Amygdala (tissue), 56 donors: ENCODE measurements around the gene C2orf74.
A peak's percentile ranks its signal among the peaks of the same experiment; 100 is the strongest.
"Not testable (repeated sequence)": the region's sequence is repeated elsewhere in the genome, so short reads cannot be mapped to it uniquely, and the experiment has no call there.

ENCODE experiments used
- DNase-seq, 56 donors: peaks; one replicate each; lab custom pipeline; 2025; lab: John Stamatoyannopoulos, UW

C2orf74 gene

GRCh38 chr2:61172671-61173070 is 10.7 kb downstream of the C2orf74 start:
- no peak for DNase-seq

GRCh38 chr2:61173116-61173515 is 11.1 kb downstream of the C2orf74 start:
- DNase-seq, result no peak

- DNase-seq, result no peak
These were observed 13.0 kb downstream of the C2orf74 start for GRCh38 chr2:61175036-61175435.

GRCh38 chr2:61176755-61177726 is 15.1 kb downstream of the C2orf74 start:
- peak; percentile 52 to 95 (median 86) for DNase-seq

GRCh38 chr2:61177727-61178549 is 15.9 kb downstream of the C2orf74 start:
- peak in 9 of 56 donors; percentile 36 to 68 (median 53) for DNase-seq

DNA sequence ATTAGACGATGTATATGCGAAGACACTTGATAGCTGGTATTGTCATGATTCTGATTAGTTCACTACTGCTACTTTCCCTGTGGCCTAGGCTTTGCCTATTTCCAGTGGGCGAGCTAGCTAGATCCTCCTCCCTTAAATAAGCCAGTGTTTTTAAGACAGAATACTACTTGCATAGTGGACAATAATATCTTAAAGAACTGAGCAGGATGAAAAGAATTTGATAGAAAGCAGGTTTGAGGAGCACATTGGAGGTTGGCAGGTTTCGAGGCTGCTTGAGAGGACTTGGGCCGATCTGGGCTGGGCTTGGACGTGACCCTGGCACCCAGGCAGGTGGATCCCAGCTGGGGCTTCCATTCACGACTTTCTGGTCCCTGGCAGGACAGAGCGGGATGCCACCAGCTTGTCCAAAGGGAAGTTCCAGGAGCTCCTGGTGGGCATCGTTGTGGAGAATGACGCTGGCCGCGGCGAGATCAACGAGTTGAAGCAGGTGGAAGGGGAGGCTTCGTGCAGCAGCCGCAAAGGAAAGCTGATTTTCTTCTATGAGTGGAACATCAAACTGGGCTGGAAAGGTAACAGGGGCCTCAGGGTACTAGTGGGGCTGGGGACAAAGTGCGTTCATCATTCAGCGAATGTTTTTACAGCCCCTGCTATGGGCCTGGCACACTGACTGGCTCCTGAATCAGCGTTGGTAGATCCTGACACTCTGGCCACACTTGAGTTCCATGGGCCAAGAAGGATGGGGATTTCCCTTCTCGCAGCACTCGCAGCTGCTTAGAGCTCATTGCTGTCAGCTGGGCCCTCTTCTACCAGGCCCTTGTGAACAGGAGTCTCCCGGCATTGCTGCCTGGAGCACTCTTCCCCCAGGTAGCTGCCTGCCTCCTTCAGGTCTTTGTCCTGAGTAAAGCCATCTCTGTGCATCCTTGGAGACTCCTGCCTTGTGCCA is 16.9 kb downstream of the C2orf74 start:
- no peak for DNase-seq

GRCh38 chr2:61179701-61180639 is 18.0 kb downstream of the C2orf74 start:
- peak in 35 of 56 donors; percentile 5 to 73 (median 34) for DNase-seq

- DNase-seq, result no peak
These were observed 18.7 kb downstream of the C2orf74 start for GRCh38 chr2:61180686-61181085.

DNA sequence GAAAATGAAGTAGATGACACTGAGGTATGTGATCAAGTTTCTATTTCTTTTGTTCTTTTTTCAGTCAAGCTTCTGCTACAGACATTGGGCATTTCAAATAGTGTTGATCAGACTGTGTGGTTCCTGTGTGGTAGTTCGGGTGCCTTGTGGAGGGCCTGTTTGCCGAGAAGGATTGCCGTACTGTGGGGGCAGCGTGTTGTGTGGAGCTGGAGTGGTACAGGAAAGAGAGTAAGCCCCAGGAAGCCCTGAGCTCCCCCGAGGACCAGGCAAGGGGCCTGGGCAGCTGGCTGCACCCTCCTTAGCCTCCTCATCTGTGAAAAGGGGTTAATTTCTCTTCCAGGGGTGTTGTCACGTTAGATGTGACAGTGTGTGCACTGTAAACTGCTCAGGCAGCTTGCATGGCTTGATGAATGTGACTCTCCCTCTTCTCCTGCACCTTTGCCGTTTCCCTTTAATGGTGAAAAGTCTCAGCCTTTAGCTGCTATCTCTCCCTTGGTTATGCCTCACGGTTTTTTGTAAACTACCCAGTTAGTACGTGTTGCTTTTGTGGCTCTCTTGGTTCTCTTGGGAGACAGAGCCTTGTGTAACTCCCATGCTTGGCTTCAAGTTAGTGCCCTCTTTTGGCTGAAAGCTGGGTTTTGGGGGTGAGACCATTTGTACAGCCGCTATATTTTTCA is 19.5 kb downstream of the C2orf74 start:
- no peak for DNase-seq

DNA sequence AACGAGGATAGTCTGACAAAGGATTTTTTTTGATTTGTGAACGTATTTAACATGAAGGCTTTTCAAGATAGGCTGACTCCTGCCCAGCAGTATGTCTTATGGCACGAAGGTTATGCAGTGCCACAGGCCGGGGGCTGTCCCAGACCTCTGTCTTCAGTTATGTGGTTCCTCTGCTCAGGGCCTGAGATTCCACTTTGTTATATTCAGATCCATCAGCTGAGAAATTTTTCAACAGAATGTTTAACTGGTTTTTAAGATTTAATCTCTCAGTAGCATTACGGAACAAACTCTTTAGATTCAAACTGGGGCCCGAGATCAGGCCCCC is 20.0 kb downstream of the C2orf74 start:
- no peak for DNase-seq

DNA sequence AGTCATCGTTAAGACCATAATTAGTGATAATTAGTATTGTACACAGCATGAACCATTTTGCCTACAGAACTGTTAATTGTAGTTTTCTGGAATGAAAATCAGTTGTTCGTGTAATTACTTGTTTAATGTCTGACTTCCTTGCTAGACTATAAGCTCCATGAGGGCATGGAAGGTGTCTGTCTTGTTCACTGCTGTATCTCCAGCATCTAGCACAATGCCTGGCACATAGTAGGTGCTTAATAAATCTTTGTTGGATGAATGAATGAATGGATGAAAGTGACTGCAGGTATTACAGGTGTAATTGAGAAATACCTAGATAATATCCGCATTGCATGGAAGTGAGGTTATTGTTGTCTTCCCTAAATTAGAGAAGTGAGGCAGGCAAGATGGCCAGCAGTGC is 21.8 kb downstream of the C2orf74 start:
- DNase-seq, result no peak

- DNase-seq, result no peak
These were observed 22.3 kb downstream of the C2orf74 start for GRCh38 chr2:61184263-61184662.

DNA sequence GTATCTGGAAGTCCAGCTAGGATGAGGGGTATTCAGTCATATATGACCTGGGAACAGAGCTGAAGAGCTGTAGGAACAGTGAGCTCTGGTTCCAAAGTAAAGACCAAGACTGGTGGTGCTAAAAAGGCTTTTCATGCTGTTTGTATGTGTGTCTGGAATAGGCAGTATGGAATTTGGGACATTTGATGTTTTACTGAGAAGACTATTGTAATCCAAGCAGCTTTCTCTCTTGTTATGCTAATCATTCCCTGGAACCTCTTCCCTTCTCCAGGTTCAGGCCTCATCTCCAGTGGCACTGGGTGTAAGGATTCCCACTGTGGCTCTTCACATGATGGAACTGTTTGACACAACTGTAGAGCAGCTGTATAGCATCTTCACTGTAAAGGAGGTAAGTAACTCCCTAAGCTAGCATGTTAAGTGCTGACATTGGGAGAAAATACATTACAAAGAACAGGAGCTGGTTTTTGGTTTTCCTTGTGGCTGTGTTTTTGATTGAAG is 23.3 kb downstream of the C2orf74 start:
- DNase-seq, result no peak

GRCh38 chr2:61187085-61187484 is 25.1 kb downstream of the C2orf74 start:
- no peak for DNase-seq

- no peak for DNase-seq
These were observed 31.9 kb downstream of the C2orf74 start for GRCh38 chr2:61193670-61194561.

GRCh38 chr2:61194646-61195045 is 32.7 kb downstream of the C2orf74 start:
- DNase-seq, result not testable (repeated sequence)

- no peak for DNase-seq
These were observed 34.7 kb downstream of the C2orf74 start for GRCh38 chr2:61196671-61197070.
